ENCODE measurements around the gene IFFO2.

- TF ChIP-seq MEF2A (IDR thresholded peaks at IDR 0.05; ENCODE audit: borderline replicate concordance, low read depth) = no peak
- TF ChIP-seq RFX5 (IDR thresholded peaks at IDR 0.05; ENCODE audit: low read length) = no peak
Observed at GRCh38 chr1:18956193-18957135, at the start of gene IFFO2.

All from SK-N-SH (cell line).